Measurements from ENCODE around the gene MTHFR. TPM values are rescaled to one million over a fixed set of nuclear protein-coding genes. Genes with fewer than 3 reads are reported as not detected.

MTHFR gene
- total and polyA plus RNA-seq, 2 donors = 9.4 to 11.7 TPM

GRCh38 chr1:11833900-11834299 lies 28.1 kb upstream of the MTHFR start:
- Histone ChIP-seq H3K27ac (ENCODE audit: low read depth in 1 of 2, low read length in 1 of 2) (no peak overlapping the region), H3K9me3 (ENCODE audit: control insufficient read depth in 2 of 2, insufficient read depth in 1 of 2, low read length in 1 of 2) (no peaks in the 10 kb centered on the region), H3K4me3 (ENCODE audit: low read length in 2 of 2) (no peak overlapping the region), H3K36me3 (ENCODE audit: control insufficient read depth in 2 of 2, insufficient read depth in 2 of 2, low read length in 1 of 2) (peaks cover 79 to 81% of the 10 kb centered on the region in 2 donors), H3K27me3 (ENCODE audit: control insufficient read depth in 2 of 2, insufficient read depth in 1 of 2, low read length in 1 of 2) (no peaks in the 10 kb centered on the region), H3K4me1 (ENCODE audit: control insufficient read depth in 2 of 2, insufficient read depth in 2 of 2, low read length in 2 of 2) (no peaks in the 10 kb centered on the region)
- DNase-seq (ENCODE audit: low read depth in 6 of 9, low spot score in 9 of 9) = no peak
- WGBS = 97% methylated on average over 13 of the region's 13 CpGs

GRCh38 chr1:11833497-11833896 lies 27.7 kb upstream of the MTHFR start:
- WGBS = 96% methylated on average over 8 of the region's 8 CpGs
- H3K9me3 ChIP-seq (ENCODE audit: control insufficient read depth in 2 of 2, insufficient read depth in 1 of 2, low read length in 1 of 2) = no peaks in the 10 kb centered on the region
- no peak for DNase-seq (ENCODE audit: low read depth in 6 of 9, low spot score in 9 of 9)
- H3K36me3 ChIP-seq (ENCODE audit: control insufficient read depth in 2 of 2, insufficient read depth in 2 of 2, low read length in 1 of 2) = peaks cover 80 to 81% of the 10 kb centered on the region in 2 donors
- H3K27ac ChIP-seq (ENCODE audit: low read depth in 1 of 2, low read length in 1 of 2) = no peak overlapping the region
- H3K4me3 ChIP-seq (ENCODE audit: low read length in 2 of 2) = no peak overlapping the region
- H3K4me1 ChIP-seq (ENCODE audit: control insufficient read depth in 2 of 2, insufficient read depth in 2 of 2, low read length in 2 of 2) = no peaks in the 10 kb centered on the region
- no peaks in the 10 kb centered on the region for H3K27me3 ChIP-seq (ENCODE audit: control insufficient read depth in 2 of 2, insufficient read depth in 1 of 2, low read length in 1 of 2)

DNA sequence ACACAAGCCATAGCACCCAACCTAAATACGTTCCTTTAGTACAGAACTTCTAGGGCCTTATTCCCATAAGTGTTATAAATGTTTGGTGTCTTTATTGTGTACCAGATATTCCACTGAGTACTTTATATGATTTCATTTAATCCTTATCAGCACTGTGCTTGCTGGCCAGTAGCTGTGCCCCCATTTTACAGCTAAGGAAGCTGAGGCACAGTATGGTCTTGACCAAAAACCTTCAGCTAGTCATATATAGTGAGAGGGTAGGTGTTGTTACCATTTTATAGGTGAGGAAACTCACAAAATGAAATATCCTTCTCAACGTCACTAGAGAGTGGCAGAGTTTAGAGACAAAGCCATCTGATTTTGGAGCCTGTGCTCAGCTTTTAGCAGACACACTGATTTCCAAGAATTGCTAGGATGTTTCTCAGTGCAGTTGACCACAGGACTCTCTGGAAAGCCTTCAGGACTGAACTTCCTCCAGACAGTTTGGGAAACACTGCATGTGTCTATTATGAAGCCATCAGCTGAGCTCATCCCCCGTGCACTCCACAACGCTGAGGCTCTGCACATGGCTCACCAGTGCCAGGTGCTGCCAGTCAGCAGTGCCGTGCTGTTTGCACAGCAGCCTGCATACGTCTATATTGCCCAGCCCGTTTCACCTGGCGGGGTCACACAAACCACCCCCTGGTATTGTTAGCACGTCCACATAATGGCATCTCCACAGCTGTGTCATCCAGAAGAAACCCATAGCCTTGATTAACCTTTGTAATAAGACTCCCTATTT lies 26.4 kb upstream of the MTHFR start:
- Histone ChIP-seq H3K4me1 (ENCODE audit: control insufficient read depth in 2 of 2, insufficient read depth in 2 of 2, low read length in 2 of 2) (no peaks in the 10 kb centered on the region), H3K36me3 (ENCODE audit: control insufficient read depth in 2 of 2, insufficient read depth in 2 of 2, low read length in 1 of 2) (peaks cover 74 to 78% of the 10 kb centered on the region in 2 donors), H3K9me3 (ENCODE audit: control insufficient read depth in 2 of 2, insufficient read depth in 1 of 2, low read length in 1 of 2) (no peaks in the 10 kb centered on the region), H3K4me3 (ENCODE audit: low read length in 2 of 2) (no peak overlapping the region), H3K27me3 (ENCODE audit: control insufficient read depth in 2 of 2, insufficient read depth in 1 of 2, low read length in 1 of 2) (no peaks in the 10 kb centered on the region), H3K27ac (ENCODE audit: low read depth in 1 of 2, low read length in 1 of 2) (no peak overlapping the region)
- no peak for DNase-seq (ENCODE audit: low read depth in 6 of 9, low spot score in 9 of 9)
- WGBS = 96% methylated on average over 9 of the region's 9 CpGs

- 97% methylated on average over 19 of the region's 19 CpGs for WGBS
- DNase-seq (ENCODE audit: low read depth in 6 of 9, low spot score in 9 of 9) = no peak
- no peak overlapping the region for H3K4me3 ChIP-seq (ENCODE audit: low read length in 2 of 2)
- no peaks in the 10 kb centered on the region for H3K9me3 ChIP-seq (ENCODE audit: control insufficient read depth in 2 of 2, insufficient read depth in 1 of 2, low read length in 1 of 2)
- no peaks in the 10 kb centered on the region for H3K4me1 ChIP-seq (ENCODE audit: control insufficient read depth in 2 of 2, insufficient read depth in 2 of 2, low read length in 2 of 2)
- H3K27me3 ChIP-seq (ENCODE audit: control insufficient read depth in 2 of 2, insufficient read depth in 1 of 2, low read length in 1 of 2) = no peaks in the 10 kb centered on the region
- H3K36me3 ChIP-seq (ENCODE audit: control insufficient read depth in 2 of 2, insufficient read depth in 2 of 2, low read length in 1 of 2) = peaks cover 55% of the 10 kb centered on the region in 2 donors
- no peak overlapping the region for H3K27ac ChIP-seq (ENCODE audit: low read depth in 1 of 2, low read length in 1 of 2)
Observed at GRCh38 chr1:11828511-11828910, 22.7 kb upstream of the MTHFR start.

DNA sequence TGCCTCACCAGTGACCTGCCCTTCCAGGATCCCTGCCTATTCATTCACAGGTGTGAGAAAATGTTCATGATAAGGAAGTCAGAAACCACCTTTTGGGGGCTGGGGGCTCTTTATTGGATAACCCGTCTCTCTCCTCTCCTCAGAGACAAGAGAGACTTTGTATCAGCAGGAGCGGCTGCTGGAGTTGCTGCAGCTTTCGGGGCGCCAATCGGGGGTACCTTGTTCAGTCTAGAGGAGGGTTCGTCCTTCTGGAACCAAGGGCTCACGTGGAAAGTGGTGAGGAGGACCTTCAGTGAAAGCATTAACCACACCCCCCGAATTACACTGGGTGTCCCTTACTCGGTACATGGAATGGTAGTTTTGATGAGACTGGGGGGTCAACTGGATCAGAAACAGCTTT lies 21.2 kb upstream of the MTHFR start:
- peaks cover 48 to 54% of the 10 kb centered on the region in 2 donors for H3K36me3 ChIP-seq (ENCODE audit: control insufficient read depth in 2 of 2, insufficient read depth in 2 of 2, low read length in 1 of 2)
- H3K27me3 ChIP-seq (ENCODE audit: control insufficient read depth in 2 of 2, insufficient read depth in 1 of 2, low read length in 1 of 2) = no peaks in the 10 kb centered on the region
- WGBS = 97% methylated on average over 9 of the region's 9 CpGs
- H3K9me3 ChIP-seq (ENCODE audit: control insufficient read depth in 2 of 2, insufficient read depth in 1 of 2, low read length in 1 of 2) = no peaks in the 10 kb centered on the region
- H3K4me3 ChIP-seq (ENCODE audit: low read length in 2 of 2) = no peak overlapping the region
- H3K4me1 ChIP-seq (ENCODE audit: control insufficient read depth in 2 of 2, insufficient read depth in 2 of 2, low read length in 2 of 2) = no peaks in the 10 kb centered on the region
- no peak for DNase-seq (ENCODE audit: low read depth in 6 of 9, low spot score in 9 of 9)
- H3K27ac ChIP-seq (ENCODE audit: low read depth in 1 of 2, low read length in 1 of 2) = no peak overlapping the region

- WGBS = 96% methylated on average over 7 of the region's 7 CpGs
- DNase-seq (ENCODE audit: low read depth in 6 of 9, low spot score in 9 of 9) = no peak
- Histone ChIP-seq H3K4me3 (ENCODE audit: low read length in 2 of 2) (no peak overlapping the region), H3K27me3 (ENCODE audit: control insufficient read depth in 2 of 2, insufficient read depth in 1 of 2, low read length in 1 of 2) (no peaks in the 10 kb centered on the region), H3K9me3 (ENCODE audit: control insufficient read depth in 2 of 2, insufficient read depth in 1 of 2, low read length in 1 of 2) (no peaks in the 10 kb centered on the region), H3K27ac (ENCODE audit: low read depth in 1 of 2, low read length in 1 of 2) (no peak overlapping the region), H3K36me3 (ENCODE audit: control insufficient read depth in 2 of 2, insufficient read depth in 2 of 2, low read length in 1 of 2) (peaks cover 43 to 46% of the 10 kb centered on the region in 2 donors), H3K4me1 (ENCODE audit: control insufficient read depth in 2 of 2, insufficient read depth in 2 of 2, low read length in 2 of 2) (no peaks in the 10 kb centered on the region)
Observed at GRCh38 chr1:11825131-11825530, 19.4 kb upstream of the MTHFR start.

GRCh38 chr1:11823366-11824137 lies 17.8 kb upstream of the MTHFR start:
- 98% methylated on average over 17 of the region's 17 CpGs for WGBS
- H3K27ac ChIP-seq (ENCODE audit: low read depth in 1 of 2, low read length in 1 of 2) = no peak overlapping the region
- no peak for DNase-seq (ENCODE audit: low read depth in 6 of 9, low spot score in 9 of 9)
- H3K36me3 ChIP-seq (ENCODE audit: control insufficient read depth in 2 of 2, insufficient read depth in 2 of 2, low read length in 1 of 2) = peaks cover 36 to 38% of the 10 kb centered on the region in 2 donors
- no peak overlapping the region for H3K4me3 ChIP-seq (ENCODE audit: low read length in 2 of 2)
- H3K27me3 ChIP-seq (ENCODE audit: control insufficient read depth in 2 of 2, insufficient read depth in 1 of 2, low read length in 1 of 2) = no peaks in the 10 kb centered on the region
- H3K9me3 ChIP-seq (ENCODE audit: control insufficient read depth in 2 of 2, insufficient read depth in 1 of 2, low read length in 1 of 2) = no peaks in the 10 kb centered on the region
- H3K4me1 ChIP-seq (ENCODE audit: control insufficient read depth in 2 of 2, insufficient read depth in 2 of 2, low read length in 2 of 2) = no peaks in the 10 kb centered on the region

DNA sequence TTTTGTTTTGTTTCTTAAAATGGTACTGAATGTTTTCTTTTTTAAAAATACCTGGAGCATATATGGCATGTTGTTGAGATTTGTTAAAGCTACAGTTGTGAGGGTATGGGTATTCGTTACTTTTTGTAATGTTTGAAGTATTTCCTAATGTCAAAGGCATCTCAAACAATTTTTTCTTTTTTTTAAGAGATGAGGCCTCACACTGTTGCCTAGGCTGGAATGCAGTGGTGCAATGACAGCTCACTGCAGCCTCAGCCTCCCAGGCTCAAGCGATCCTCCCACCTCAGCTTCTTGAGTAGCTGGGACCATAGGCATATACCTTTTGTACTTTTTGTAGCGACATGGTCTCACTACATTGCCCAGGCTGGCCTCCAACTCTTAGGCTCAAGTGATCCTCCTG lies 16.3 kb upstream of the MTHFR start:
- no peaks in the 10 kb centered on the region for H3K4me1 ChIP-seq (ENCODE audit: control insufficient read depth in 2 of 2, insufficient read depth in 2 of 2, low read length in 2 of 2)
- WGBS = 98% methylated on average over 3 of the region's 3 CpGs
- H3K36me3 ChIP-seq (ENCODE audit: control insufficient read depth in 2 of 2, insufficient read depth in 2 of 2, low read length in 1 of 2) = peaks cover 32 to 37% of the 10 kb centered on the region in 2 donors
- no peaks in the 10 kb centered on the region for H3K27me3 ChIP-seq (ENCODE audit: control insufficient read depth in 2 of 2, insufficient read depth in 1 of 2, low read length in 1 of 2)
- no peak overlapping the region for H3K4me3 ChIP-seq (ENCODE audit: low read length in 2 of 2)
- H3K9me3 ChIP-seq (ENCODE audit: control insufficient read depth in 2 of 2, insufficient read depth in 1 of 2, low read length in 1 of 2) = no peaks in the 10 kb centered on the region
- no peak for DNase-seq (ENCODE audit: low read depth in 6 of 9, low spot score in 9 of 9)
- no peak overlapping the region for H3K27ac ChIP-seq (ENCODE audit: low read depth in 1 of 2, low read length in 1 of 2)

- DNase-seq (ENCODE audit: low read depth in 6 of 9, low spot score in 9 of 9) = no peak
- no peaks in the 10 kb centered on the region for H3K4me1 ChIP-seq (ENCODE audit: control insufficient read depth in 2 of 2, insufficient read depth in 2 of 2, low read length in 2 of 2)
- no peaks in the 10 kb centered on the region for H3K9me3 ChIP-seq (ENCODE audit: control insufficient read depth in 2 of 2, insufficient read depth in 1 of 2, low read length in 1 of 2)
- no peak overlapping the region for H3K27ac ChIP-seq (ENCODE audit: low read depth in 1 of 2, low read length in 1 of 2)
- H3K4me3 ChIP-seq (ENCODE audit: low read length in 2 of 2) = no peak overlapping the region
- H3K27me3 ChIP-seq (ENCODE audit: control insufficient read depth in 2 of 2, insufficient read depth in 1 of 2, low read length in 1 of 2) = no peaks in the 10 kb centered on the region
- H3K36me3 ChIP-seq (ENCODE audit: control insufficient read depth in 2 of 2, insufficient read depth in 2 of 2, low read length in 1 of 2) = peaks cover 19 to 27% of the 10 kb centered on the region in 2 donors
- 98% methylated on average over 12 of the region's 12 CpGs for WGBS
Observed at GRCh38 chr1:11817192-11817591, 11.4 kb upstream of the MTHFR start.

All from thymus (tissue), 11 donors.